ENCODE measurements around the gene PHTF1. TPM values are rescaled to one million over a fixed set of nuclear protein-coding genes. Genes with fewer than 3 reads are reported as not detected.
"Not testable (repeated sequence)": the region's sequence is repeated elsewhere in the genome, so short reads cannot be mapped to it uniquely, and the experiment has no call there.

PHTF1 gene
- polyA plus RNA-seq, 3 donors = 6.7 to 12.2 (median 11.1) TPM

DNA sequence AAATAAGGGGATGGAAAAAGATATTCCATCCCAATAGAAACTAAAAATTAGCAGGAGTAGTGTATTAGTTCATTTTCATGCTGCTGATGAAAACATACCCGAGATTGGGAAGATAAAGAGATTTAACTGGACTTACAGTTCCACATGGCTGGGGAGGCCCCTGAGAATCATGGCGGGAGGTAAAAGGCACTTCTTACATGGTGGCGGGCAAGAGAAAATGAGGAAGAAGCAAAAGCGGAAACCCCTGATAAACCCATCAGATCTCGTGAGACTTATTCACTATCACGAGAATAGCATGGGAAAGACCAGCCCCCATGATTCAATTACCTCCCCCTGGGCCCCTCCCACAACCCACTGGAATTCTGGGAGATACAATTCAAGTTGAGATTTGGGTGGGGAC lies 41.8 kb downstream of the PHTF1 start:
- 100% methylated on average over 1 of the region's 6 CpGs for WGBS (ENCODE audit: insufficient coverage)
- H3K79me2 ChIP-seq (ENCODE audit: insufficient read depth, low read length); intact Hi-C loops (cut with micrococcal nuclease); H3K4me1 Mint-ChIP-seq; DNase-seq; H3K4me3 ChIP-seq (replicated peaks in 1 of 3; ENCODE audit: low read depth in 2 of 3, low read length in 3 of 3); H3K9ac ChIP-seq (ENCODE audit: insufficient read depth, low read length, poor library complexity, severe bottlenecking); H4K20me1 ChIP-seq (ENCODE audit: insufficient read depth, low read length); H2AFZ ChIP-seq (ENCODE audit: insufficient read depth, low read depth, low read length, poor library complexity, severe bottlenecking); H3K27ac Mint-ChIP-seq; H3K4me1 ChIP-seq (ENCODE audit: control insufficient read depth in 1 of 2, insufficient read depth in 2 of 2, low read length in 2 of 2); H3K27me3 ChIP-seq (ENCODE audit: control insufficient read depth in 2 of 2, insufficient read depth in 2 of 2, low read length in 2 of 2); H3K4me2 ChIP-seq (replicated peaks; ENCODE audit: extremely low read depth, low read length, poor library complexity, severe bottlenecking); H3K27me3 Mint-ChIP-seq (ENCODE audit: low read depth in 3 of 3); H3K4me3 Mint-ChIP-seq; H3K27ac ChIP-seq (ENCODE audit: low read depth in 1 of 2, low read length in 2 of 2): not testable (repeated sequence)
- Histone ChIP-seq H3K9me3 (replicated peaks in 1 of 2; ENCODE audit: control insufficient read depth in 1 of 2, insufficient read depth in 1 of 2, low read length in 2 of 2) (peaks cover 28 to 32% of the 10 kb centered on the region in 2 donors), H3K36me3 (replicated peaks in 1 of 2; ENCODE audit: control insufficient read depth in 1 of 2, insufficient read depth in 2 of 2, low read length in 2 of 2) (peaks cover 27 to 76% of the 10 kb centered on the region in 2 donors)
- Mint-ChIP-seq H3K9me3 (peaks cover 30 to 47% (median 42%) of the 10 kb centered on the region in 7 donors), H3K36me3 (peaks cover 70 to 84% of the 10 kb centered on the region in 2 donors)

DNA sequence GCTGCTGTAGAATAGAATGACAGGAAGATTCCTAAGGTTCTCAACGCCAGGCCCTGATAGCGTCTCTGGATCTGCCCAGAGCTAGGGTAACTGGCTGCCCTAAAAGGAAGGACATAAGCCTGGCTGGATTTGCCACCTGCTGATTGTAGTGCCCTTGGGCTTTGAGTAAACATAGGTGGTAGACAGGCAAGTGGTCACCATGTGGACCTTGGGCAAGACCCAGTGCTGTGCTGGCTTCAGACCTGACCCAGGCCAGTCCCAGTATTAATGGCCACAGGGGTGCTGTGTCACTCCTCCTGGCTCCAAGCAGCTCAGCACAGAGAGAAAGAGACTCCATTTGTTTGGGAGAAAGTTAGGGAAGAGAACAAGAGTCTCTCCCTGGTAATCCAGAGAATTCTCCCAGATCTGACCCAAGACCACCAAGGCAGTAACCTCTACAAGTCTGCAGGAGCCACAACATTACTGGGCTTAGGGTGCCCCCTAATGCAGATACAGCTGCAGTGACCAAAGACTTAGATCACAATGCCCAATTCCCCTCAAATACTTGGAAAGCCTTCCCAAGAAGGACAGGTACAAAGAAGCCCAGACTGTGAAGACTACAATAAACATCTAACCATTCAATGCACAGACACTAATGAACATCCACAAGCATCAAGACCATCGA lies 44.5 kb downstream of the PHTF1 start:
- Histone ChIP-seq H4K20me1 (ENCODE audit: insufficient read depth, low read length) (no peaks in the 10 kb centered on the region), H3K4me2 (replicated peaks; ENCODE audit: extremely low read depth, low read length, poor library complexity, severe bottlenecking) (no peak overlapping the region), H3K4me3 (replicated peaks in 1 of 3; ENCODE audit: low read depth in 2 of 3, low read length in 3 of 3) (no peak overlapping the region), H3K9ac (ENCODE audit: insufficient read depth, low read length, poor library complexity, severe bottlenecking) (no peak overlapping the region), H2AFZ (ENCODE audit: insufficient read depth, low read depth, low read length, poor library complexity, severe bottlenecking) (no peak overlapping the region), H3K9me3 (replicated peaks in 1 of 2; ENCODE audit: control insufficient read depth in 1 of 2, insufficient read depth in 1 of 2, low read length in 2 of 2) (peaks cover 11 to 14% of the 10 kb centered on the region in 2 donors), H3K27me3 (ENCODE audit: control insufficient read depth in 2 of 2, insufficient read depth in 2 of 2, low read length in 2 of 2) (no peaks in the 10 kb centered on the region), H3K27ac (ENCODE audit: low read depth in 1 of 2, low read length in 2 of 2) (no peak overlapping the region), H3K36me3 (replicated peaks in 1 of 2; ENCODE audit: control insufficient read depth in 1 of 2, insufficient read depth in 2 of 2, low read length in 2 of 2) (peaks cover 24 to 73% of the 10 kb centered on the region in 2 donors), H3K79me2 (ENCODE audit: insufficient read depth, low read length) (no peaks in the 10 kb centered on the region), H3K4me1 (ENCODE audit: control insufficient read depth in 1 of 2, insufficient read depth in 2 of 2, low read length in 2 of 2) (no peaks in the 10 kb centered on the region)
- TF ChIP-seq, protein P1, sequence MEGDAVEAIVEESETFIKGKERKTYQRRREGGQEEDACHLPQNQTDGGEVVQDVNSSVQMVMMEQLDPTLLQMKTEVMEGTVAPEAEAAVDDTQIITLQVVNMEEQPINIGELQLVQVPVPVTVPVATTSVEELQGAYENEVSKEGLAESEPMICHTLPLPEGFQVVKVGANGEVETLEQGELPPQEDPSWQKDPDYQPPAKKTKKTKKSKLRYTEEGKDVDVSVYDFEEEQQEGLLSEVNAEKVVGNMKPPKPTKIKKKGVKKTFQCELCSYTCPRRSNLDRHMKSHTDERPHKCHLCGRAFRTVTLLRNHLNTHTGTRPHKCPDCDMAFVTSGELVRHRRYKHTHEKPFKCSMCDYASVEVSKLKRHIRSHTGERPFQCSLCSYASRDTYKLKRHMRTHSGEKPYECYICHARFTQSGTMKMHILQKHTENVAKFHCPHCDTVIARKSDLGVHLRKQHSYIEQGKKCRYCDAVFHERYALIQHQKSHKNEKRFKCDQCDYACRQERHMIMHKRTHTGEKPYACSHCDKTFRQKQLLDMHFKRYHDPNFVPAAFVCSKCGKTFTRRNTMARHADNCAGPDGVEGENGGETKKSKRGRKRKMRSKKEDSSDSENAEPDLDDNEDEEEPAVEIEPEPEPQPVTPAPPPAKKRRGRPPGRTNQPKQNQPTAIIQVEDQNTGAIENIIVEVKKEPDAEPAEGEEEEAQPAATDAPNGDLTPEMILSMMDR (IDR thresholded peaks at IDR 0.05) = no peak
- DNase-seq = no peak
- H3K4me3 Mint-ChIP-seq = no peak overlapping the region
- 96% methylated on average over 3 of the region's 3 CpGs for WGBS (ENCODE audit: insufficient coverage)
- peaks cover 65 to 75% of the 10 kb centered on the region in 2 donors for H3K36me3 Mint-ChIP-seq
- peaks cover 20 to 24% (median 22%) of the 10 kb centered on the region in 7 donors for H3K9me3 Mint-ChIP-seq
- H3K27ac Mint-ChIP-seq = peak overlapping the region in 2 of 7 donors; percentile 21 to 71
- no peaks in the 10 kb centered on the region for H3K4me1 Mint-ChIP-seq
- no peaks in the 10 kb centered on the region for H3K27me3 Mint-ChIP-seq (ENCODE audit: low read depth in 3 of 3)
- intact Hi-C loops (cut with micrococcal nuclease) = no loop called here

Measured in CD14-positive monocyte (primary cell).